CD4-positive, alpha-beta T cell treated with Interleukin-1 beta for 1 hour (primary cell): Measurements from ENCODE around the gene CCNJL.
"Not testable (repeated sequence)": the region's sequence is repeated elsewhere in the genome, so short reads cannot be mapped to it uniquely, and the experiment has no call there.

Source experiments
- DNase-seq, 2 donors: peaks; one replicate each; pipeline ENCODE4 v3.0.0-alpha.2; 2020 to 2022

CCNJL gene

GRCh38 chr5:160260006-160260775, 52.2 kb downstream of the CCNJL start:
- DNase-seq = no peak

GRCh38 chr5:160259341-160259740, 53.0 kb downstream of the CCNJL start:
- no peak for DNase-seq

DNA sequence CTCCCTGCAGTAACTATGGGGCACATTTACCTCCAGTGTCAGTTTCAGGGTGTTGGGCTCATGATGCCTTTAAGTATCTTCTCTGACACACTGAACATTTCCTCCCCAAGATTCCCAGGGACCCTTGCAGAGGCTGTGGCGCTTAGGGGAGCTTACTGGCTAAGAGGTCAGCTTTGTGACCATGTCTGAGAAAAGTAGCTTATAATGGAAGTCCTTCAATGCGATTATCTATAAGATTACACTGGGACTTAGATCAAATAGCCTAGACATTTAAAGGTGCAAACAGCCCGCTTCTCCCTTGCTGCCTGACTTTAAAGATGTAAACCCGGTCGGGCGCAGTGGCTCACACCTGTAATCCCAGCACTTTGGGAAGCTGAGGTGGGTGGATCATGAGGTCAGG, 57.7 kb downstream of the CCNJL start:
- no peak for DNase-seq

GRCh38 chr5:160253441-160253840, 58.9 kb downstream of the CCNJL start:
- DNase-seq = no peak

- DNase-seq = no peak
Observed at GRCh38 chr5:160252916-160253315, 59.4 kb downstream of the CCNJL start.

DNA sequence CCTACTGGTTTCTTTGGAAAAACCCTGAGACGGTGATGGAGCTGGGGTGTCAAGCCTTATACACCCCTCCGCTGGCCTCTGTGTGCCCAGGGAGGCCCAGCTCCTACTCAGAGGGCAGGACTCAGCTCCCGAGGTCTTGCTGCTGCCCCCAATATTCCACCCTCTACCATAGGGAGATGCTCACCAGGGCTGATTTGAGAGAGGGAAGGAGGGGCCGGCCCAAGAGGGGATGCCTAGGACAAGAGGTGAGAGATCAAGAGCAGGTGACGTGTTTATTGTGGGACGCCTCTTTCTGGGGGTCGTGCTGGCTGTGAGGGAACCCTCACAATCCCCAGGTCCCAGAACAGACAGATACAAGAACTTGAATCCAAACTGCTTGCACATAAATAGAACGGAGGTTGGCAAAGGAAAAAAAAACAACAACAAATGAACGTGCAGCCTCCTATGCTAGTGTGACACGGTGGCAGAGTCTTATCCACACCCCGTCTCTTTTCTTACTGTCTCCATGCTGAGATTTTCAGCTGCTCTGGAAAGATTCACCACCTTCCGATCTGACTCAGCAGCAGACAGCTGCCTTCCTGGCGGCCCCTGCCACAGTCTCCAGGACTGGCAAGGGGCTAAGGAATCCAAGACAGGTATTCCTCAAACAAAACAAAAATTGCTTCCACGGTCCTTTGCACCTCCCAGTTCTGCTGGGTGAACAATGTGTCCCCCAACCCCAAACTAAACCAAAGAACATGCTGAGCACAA, 60.8 kb downstream of the CCNJL start:
- no peak for DNase-seq

GRCh38 chr5:160250826-160251225, 61.5 kb downstream of the CCNJL start:
- DNase-seq = no peak

- DNase-seq = no peak
Observed at GRCh38 chr5:160250226-160250625, 62.1 kb downstream of the CCNJL start.

GRCh38 chr5:160249570-160249969, 62.8 kb downstream of the CCNJL start:
- not testable (repeated sequence) for DNase-seq

DNA sequence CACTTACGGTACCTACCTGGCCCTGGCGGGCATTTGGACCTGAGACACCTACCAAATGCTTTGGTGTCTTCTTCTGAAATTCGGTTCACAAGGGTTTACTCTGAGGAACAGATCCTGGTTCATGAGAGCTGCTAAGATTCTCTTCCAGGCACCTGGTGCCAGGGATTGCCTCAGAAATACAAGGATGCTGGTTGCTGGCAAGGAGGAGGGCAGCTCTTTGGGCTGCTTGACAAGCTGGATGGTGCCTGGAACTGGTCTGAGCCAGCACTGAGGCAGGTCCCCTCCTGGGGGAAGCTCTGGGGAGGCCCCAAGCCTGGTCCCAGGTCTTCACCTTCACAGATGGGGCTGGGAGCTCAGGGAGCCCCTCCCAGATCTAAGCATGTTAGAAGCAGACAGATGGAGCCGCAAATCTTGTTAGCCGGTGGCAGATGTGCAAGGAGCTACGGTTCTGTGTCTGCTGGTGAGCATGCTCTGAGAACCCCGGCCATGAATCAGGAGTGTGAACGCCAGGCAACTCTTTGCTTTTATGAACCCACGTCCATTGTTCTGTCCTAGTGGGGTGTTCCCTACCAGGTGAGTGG, 66.8 kb downstream of the CCNJL start:
- DNase-seq = no peak

GRCh38 chr5:160242145-160242544, 70.2 kb downstream of the CCNJL start:
- no peak for DNase-seq

DNA sequence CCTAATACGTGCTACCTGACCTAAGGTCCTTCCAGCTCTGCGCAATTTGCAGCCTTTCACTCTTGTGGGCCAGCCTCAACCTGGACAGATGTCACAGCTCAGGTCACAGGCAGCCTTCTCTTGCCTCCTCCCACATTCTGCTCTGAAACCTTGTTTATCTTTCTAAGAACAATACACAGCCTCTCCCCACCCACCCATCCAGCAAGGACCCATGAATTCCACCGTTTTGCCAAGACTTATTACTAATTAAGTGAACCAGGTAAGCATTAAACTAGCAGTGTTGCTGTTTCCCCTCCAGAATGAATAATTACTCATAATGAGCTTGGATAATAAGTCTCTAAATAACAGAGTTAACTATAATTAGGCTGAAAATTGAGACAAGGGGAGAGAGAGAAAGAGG, 72.0 kb downstream of the CCNJL start:
- no peak for DNase-seq

DNA sequence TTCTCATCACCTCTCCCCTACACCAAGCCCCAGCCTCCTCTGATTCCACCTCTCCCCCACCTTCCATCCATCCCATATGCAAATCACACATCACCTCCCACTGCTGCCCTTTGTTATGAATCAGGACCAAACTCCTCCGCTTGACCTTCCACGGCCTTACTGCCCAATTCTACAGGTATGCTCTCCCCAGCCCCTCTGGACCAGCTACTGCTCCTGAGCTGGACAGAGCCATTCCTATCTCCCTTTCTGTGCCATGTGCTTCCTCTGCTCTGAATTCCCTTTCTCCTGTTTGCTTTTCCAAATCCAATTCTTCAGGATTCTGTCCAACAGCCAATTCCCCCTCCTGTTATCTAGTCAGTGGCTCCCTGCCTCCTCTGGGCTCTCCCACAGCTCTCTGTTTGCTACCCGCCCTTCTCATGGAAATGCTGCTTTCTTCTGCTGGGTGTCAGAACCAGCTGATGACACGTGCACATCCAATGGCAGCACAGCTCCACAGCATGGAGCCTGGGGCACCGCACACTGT, 74.7 kb downstream of the CCNJL start:
- no peak for DNase-seq

DNA sequence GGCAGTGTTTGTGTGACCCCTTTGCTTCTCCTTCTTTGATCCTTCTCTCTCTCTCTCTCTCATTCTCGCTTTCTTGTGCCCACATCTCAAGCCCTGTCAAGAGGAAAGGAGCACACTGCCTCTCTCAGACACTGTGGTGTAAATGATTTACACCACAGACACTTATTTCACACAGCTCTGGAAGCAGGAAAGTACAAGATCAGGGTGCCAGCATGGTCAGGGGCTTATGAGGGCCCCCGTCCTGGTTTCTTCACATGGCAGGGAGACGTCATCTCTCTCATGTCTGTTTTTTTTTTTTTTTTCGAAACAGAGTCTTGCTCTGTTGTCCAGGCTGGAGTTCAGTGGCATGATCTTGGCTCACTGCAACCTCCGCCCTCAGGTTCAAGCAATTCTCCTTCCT, 76.6 kb downstream of the CCNJL start:
- no peak for DNase-seq

DNA sequence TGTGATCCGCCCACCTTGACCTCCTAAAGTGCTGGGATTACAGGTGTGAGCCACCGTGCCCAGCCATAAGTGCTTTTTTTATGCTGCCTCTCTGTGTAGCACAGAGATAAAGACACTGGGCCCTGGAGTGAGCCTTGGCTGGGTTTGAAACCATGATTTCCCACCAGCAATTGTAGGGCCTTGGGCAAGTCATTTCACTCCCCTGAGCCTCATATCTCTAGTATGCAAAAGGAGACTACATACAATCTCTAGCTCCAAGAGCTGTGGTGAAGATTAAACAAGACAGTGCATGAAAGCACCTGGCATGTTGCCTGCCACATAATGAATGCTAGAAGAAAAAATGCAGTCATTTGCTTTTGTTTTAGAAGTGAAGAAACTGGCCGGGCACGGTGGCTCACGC, 79.1 kb downstream of the CCNJL start:
- no peak for DNase-seq

DNA sequence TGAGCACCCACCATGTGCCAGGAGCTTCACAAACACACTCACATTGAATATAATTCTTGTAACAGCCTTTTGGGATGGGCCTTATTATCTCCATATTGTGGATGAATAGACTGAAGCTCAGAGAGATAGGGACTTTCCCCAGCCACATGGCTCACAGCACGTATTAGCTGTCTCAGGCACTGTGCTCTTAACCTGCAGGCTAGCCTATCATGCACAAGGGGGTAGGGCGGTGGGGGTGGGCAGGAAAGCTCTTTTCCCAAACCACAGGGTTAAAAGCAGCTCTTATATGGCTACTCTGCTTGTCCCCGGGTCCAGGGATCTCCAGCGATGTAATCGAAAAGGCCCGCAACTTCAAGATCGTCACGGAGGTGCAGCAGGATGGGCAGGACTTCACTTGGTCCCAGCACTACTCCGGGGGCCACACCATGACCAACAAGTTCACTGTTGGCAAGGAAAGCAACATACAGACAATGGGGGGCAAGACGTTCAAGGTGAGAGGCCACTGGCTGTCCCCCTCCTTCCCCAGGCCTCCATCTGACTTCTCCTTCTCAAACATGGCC, 80.5 kb downstream of the CCNJL start:
- DNase-seq = no peak

DNA sequence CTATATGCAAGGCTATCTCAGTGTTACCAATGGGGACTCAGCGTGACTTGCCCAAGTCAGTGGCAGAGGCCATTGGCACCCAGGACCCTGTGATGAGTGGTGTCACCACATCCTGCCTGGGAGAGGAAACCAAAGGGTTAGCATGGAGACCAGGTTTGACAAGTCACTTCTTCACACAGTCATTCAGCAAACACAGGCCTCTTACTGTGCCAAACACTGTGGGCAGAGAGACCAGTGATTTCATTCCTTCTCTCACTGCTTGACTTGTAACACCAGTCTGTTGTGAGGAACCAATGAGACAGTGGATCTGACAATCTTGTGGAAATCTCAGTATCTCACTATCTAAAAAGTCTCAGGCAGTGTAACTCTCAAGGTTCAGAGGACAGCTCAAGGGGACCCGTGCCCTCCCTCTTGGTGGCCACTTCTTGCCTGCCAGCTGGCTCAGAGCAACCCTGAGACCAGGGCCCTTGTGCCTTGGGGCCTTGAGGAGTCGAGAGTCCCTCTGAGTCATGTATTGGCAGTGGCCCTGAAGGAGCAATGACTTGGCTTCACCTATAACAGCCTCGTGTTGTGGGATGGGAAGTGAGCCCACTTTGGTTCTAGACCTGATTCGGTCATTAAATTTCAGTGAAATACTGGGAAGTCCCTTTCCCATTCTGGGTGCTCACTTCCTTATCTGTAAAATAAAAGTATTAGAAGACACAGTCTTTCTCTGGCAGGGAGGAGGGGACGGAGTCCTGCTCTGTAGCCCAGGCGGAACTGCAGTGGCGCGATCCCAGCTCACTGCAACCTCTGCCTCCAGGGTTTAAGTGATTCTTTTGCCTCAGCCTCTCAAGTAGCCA, 81.5 kb downstream of the CCNJL start:
- DNase-seq = peak; percentile 6 to 39

DNA sequence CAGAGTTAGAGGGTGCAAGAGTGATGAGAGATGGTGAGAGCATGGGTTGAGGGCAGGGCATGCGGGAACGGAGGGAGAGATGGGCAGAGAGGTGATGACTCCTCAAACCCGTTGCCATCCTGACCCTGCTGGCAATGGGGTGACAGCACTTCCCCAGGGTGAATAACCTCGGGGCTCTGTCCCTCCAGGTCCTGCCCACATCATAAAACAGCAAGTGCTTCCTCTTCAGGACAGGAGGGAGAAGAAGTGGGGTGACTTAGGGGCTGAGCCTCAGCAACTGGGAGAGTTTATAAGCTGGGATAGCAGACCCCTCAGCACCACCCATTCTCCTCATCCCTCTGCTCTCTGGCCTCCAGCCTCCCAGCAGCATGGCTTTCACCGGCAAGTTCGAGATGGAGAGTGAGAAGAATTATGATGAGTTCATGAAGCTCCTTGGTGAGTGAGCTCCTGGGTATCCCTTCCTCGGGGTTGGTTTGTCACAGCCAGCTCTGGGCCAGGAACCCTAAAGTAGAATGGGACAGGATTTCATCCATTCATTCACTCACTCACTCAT, 83.1 kb downstream of the CCNJL start, which contains the start of gene FABP6:
Gene FABP6, plus strand, starts transcription at position 317 of the 553 bp plus-strand sequence. Its CDS starts 52 bp downstream, at position 369.
- no peak for DNase-seq

DNA sequence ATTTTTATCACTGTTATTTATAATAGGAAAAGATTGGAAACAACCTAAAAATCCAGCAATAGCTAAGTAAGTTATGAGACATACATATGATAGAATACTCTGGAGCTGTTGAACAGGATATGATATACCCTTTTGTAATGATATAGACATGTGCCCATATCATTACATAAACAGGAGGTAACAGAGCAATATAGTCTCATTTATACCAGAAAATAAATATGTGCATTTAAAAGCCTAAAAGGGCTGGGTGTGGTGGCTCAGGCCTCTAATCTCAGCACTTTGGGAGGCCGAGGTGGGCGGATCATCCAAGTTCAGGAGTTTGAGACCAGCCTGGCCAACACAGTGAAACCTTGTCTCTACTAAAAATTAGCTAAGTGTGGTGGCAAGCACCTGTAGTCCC, 85.4 kb downstream of the CCNJL start:
- no peak for DNase-seq

- no peak for DNase-seq
Observed at GRCh38 chr5:160221082-160221481, 91.3 kb downstream of the CCNJL start.

DNA sequence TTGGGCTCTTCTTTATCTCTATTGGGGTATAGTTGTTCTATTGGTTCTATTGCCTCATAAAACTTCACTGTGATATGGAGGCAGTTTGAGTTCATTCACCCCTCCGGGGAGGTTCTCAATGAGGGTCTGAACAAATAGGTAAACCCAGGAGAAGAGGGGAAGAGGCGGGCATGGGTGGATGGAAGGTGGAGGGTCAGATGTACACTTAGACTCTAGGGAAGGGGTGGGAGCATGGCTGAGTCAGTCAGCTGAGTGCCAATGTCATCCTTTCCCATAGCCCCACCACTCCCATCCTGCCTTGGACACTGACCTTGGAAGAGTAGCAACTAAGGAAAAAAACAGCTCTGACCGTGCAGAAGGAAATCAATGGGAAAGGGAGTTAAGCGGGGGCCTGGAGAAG, 93.0 kb downstream of the CCNJL start:
- DNase-seq = no peak

DNA sequence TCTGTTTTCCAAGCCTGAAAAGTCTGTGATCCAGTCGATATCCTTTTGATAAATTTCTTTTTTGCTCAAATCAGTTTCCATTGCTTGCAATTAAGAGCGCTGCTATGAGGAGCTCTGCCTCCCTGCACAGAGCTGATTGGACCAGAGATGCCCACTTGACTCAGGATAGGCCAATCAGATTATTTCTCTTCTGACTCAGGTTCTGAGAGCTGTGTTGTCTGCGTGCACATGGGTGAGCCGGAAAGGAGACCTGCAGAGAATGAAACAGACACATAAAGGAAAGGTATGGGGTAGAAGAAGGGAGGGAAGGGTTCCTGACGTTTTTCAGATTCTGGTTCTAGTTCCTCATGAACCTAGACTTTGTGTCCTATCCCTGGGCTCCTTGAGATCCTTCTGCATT, 98.8 kb downstream of the CCNJL start:
- DNase-seq = no peak
